GM19193 (cell line): ENCODE measurements around the gene TMEFF2.

ENCODE experiments used
- POLR2A ChIP-seq: IDR thresholded peaks from 4 replicates; pipeline ENCODE4 v1.6.1; 2011; ENCODE audit not compliant: insufficient read depth, insufficient read length; ENCODE audit errors: extremely low read depth

TMEFF2 gene

DNA sequence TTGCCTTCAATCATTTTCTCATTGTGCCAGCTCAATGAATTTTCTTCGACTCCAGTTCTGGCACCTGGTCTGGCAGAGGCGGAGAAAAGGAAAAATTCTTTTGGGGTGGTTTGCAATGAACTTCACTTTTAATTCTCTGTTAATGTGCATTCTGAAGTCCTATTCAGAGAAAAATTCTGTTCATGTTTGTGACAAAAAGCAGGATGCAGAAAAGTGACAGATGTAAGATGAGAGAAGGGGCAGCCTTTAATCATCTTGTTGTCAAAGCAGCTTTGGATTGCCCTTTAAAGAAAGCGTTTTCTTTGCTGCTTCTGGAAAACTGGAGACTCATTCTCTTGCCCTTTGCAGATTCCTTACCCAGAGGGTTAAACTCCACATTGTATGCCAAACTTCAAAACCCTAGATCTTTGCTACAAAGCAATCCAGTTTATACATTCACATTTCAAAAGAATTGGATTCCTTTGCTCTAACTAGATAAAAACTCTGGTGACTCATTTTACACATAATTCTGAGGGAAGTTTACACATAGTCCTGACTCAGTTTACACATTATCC, 253.3 kb downstream of the TMEFF2 start:
- no peak for TF ChIP-seq POLR2A

DNA sequence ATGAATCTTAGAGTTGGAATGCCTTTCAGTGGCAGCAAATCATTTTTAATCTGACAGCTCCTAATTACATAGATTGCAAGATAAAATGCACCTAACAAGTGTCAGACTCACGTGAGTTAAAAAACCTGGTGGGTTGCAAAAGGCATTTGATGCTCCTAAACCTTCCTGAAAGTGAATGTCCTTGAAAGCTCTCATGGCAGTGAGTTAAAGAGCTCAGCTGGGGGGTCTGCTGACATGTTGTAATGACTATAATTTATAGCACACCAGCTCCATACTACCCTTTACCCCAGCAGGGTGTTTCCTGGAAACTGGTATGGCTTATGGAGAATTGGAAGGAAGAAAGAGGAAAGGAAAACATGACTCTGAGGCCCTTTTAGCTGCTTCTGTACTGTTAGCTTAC, 256.0 kb downstream of the TMEFF2 start:
- no peak for TF ChIP-seq POLR2A

DNA sequence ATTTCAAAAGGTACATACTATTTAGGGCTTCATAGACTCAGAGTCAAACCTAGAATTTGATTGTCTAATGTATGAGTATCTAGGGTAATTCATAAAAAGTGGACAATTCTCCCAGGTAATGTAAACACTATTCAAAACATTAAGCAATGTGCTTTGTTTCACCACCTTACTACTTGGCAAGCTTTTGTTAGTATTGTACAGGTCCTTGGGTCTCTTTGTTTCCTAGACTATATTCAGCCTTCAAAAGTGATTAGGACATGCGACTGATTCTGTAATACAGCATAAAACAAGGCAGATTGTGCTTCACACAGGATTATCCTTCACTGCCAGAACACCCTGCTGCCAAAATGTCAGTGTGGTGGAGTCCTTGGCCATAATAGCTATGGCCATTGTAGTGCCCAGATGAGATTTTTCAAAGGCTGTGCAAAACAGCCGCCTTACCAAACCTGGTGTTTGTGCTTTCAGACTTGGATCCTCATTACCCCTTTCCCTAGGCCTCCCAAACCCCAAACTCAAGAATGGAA, 257.8 kb downstream of the TMEFF2 start:
- TF ChIP-seq POLR2A, result no peak

DNA sequence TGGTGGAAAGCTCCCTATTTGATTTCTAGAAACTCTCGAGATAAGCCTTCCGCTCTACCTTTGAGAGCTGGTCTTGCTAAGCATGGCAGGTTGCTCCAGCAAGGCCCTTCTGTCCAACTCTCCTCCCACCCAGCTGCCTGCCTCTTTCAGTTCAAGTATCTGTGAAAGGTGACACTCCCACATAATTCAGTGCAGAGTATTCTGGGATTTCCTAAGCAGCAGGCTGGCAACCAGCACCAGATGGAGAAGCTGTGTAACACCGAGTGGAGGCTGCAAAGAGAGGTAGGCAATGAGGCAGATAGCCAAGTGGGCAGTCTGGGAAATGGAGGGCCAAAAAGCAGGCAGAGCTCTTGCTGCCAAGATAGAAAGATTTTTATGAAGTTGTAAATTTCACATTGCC, 259.5 kb downstream of the TMEFF2 start:
- TF ChIP-seq POLR2A, result no peak

DNA sequence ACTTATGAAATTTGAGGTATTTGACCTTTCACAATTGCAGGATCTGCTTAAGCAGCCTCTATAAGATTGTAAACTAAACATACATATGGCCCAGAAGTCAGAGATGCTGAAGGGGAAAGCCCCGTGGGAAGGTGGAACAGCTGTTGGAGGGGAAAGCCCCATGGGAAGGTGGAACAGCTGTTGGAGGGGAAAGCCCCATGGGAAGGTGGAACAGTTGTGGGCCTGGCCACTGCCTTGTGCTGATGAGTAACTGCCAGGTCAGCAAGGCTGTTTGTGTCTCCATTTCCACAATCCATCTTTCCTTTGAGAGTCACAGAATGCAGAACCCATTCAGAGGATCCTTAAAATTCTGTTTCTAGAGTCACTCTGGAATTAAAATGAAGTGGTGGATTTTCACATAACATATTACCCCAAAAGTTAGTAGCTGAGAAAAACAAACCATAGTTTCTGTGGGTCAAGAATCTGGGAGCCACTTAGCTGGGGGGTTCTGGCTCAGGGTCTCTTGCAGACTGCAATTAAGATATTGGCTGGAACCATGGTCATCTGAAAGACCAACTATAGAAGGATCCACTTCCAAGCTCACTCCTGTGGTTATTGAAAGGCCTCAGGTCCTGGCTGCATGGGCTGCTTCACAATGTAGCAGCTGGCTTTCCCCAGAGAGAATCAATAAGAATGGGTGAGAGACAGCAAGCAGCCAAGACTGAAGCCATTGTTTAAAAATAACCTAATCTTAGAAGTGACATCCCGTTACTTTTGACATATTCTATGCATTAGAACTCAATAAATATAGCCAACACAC, 261.2 kb downstream of the TMEFF2 start:
- no peak for TF ChIP-seq POLR2A

DNA sequence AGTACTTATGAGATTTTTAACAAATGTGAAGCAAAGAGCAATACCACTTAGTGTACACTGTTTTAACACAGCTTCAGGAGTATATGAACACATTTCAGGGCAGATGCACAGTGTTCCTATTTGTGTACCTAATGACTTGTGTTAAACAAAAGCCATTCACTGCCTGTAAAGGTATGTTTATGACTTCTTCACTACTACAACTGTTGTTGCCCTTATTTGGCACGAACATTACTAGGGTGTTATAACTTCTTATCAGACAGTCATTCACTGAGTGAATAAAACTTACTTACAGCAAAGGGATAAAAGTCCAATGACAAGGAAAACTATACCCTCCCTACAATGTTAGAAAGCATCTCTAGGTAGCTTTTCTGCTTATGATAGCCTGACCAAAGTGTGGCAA, 262.4 kb downstream of the TMEFF2 start:
- TF ChIP-seq POLR2A, result no peak

DNA sequence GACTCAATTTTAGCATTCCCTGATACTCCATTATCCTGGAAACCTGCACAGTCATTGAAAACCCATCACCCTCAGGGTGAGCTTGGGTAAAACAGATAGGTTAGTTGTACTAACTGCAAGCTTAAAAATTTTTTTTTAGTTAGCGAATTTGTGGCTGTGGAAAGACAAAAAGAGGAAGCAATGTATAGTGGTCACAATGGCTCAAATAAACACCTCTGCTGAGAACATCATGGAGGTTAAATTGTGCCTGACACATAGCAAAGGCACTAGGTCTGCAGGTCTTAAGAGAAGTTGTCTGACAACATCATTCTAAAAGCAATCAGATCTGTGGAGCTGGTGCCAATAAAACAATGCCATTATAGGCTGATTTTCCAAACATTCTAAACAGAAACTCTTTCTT, 263.4 kb downstream of the TMEFF2 start:
- no peak for TF ChIP-seq POLR2A

DNA sequence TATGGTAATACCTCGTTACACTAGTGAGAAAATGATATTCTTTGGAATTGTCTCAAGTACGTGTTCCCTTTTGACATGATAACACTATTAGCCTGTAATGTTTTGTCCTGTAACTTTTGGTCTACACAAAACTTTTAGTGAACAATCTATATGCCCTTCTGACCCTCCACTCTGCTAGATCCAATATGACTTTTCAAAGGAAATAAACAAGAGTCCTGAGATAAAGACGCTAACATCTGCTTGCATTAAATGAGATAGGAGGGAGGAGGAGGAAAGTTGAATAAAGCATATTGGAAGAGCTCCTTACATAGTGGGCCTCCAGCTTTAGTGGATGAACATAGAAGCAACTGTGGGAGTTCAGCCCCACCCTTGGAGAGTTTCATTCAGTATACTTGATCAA, 264.5 kb downstream of the TMEFF2 start:
- no peak for TF ChIP-seq POLR2A

DNA sequence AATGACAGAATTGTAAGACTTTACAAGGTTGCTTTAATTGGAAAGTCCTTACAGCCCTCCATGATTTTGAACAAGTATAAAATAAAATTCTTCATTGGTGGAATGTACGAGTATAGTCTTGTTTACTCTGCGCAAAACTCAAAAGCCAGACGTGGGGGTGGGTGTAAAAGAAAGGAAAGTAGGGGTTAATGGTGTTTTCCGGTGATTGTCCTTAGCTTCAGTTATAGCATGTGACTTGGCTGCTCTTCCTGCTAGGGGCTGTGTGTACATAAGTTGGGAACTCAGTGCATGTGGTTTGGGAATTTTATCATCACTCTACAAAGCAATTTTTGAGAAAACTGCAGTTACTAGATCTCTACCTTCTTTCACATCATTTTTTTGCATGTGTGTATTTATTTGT, 265.4 kb downstream of the TMEFF2 start:
- TF ChIP-seq POLR2A, result no peak

DNA sequence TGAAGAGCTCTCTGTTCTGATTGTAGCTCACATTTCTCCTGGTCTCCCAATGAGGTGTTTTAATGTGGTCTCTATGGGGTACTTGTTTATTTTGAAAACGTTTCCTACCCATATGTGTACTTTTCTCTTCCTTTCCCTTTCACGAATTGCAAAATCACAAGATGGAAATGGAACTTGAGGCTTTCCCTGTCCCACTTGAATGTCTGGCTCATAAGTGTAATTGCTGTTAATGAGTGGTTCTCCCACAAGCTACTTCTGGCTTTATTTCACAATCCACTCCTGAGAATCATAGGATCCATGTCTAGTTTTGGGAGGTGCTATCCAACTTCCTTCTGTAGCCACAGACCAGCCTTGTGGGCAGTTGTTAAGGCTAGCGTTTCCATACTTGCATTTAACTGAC, 266.7 kb downstream of the TMEFF2 start:
- TF ChIP-seq POLR2A, result no peak

DNA sequence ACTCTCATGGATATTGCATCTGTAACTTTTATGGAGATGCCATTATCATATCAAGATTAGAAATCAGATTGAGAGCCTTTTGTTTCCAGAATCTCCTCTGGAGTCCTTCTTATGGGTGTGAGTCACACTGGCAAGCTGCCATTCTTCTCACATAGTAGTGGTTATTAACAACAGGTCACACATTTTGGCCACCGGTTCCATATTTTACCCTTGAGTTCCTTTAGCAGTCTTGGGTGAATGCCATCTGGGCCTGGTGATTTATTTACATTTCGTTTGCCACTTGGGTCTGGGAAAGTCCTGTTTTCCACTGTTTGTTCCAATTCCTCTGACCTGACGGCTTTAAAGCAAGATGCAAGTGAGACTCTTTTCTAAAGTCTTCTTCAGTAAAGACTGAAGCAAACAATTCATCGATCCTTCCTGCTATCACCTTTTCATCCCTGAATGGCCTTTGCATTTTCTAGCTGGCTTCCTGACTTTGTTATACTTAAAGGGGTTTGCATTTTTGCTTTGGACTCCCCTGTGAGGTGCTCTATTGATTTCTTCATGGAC, 267.3 kb downstream of the TMEFF2 start:
- TF ChIP-seq POLR2A, result no peak

DNA sequence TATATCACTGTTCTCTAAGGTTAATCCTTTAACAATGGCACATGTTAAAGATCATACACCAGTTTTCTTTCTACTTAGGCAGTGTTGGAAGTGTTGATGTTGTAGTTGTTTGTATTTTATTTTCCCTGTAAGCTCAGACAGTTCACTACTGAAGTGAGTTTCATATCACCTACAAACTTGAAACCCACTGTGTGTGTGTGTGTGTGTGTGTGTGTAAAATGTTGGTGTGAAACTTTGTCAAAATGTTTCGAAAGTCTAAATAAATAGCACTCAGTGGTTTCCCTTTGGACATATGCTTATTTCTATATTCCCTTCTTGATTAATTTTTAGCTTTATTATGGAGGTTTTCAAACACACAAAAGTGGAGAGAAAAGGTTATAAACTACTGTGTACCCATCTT, 268.1 kb downstream of the TMEFF2 start:
- no peak for TF ChIP-seq POLR2A

DNA sequence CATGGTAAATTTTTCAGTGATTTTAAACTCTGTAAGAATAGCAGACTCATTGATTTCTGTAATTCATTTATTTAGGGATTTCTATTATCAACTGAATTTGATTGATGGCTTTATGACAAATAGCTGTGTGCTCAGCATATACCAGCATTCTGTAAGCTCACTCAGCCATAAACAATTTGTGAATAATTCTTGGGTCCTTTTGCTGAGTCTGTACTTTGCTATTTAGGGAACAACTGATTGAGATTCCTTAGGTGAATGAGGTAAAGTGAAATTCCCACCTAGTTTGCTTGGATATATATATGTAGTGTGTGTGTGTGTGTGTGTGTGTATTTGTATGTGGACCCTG, 271.1 kb downstream of the TMEFF2 start:
- TF ChIP-seq POLR2A, result no peak

DNA sequence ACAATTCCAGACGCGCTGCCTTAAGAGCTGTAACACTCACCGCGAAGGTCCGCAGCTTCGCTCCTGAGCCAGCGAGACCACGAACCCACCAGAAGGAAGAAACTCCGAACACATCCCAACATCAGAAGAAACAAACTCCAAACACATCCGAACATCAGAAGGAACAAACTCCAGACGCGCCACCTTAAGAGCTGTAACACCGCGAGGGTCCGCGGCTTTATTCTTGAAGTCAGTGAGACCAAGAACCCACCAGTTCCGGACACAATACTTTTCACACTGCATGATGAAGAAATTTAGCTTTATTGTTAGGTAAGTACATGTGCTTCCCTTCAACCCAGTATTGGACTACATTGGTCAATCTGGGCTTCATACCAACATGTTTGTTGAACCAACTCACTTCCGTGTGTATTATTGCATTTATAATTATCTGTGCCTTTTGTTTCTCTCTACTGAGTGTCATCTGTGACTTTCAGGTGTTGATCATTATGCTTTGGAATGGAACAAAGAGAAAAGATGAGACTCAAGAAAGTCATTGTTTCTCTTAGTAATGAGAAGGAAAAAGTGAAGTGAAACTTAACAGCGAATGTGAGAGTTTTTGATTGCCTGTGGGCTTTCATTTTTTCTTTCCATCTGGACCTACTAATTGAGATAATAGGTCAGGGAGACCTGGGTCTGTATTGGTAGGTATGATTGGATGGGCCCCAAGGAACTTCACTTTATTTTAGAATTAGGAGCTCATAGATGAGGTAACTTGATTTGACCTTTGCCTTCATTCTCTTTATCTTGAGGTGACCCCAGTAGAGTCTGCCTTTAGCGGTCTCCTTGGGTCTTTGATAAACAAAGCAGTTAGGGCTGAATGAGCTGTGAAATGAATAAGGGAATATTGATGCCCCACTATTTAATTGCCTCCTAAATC, 271.7 kb downstream of the TMEFF2 start:
- no peak for TF ChIP-seq POLR2A

DNA sequence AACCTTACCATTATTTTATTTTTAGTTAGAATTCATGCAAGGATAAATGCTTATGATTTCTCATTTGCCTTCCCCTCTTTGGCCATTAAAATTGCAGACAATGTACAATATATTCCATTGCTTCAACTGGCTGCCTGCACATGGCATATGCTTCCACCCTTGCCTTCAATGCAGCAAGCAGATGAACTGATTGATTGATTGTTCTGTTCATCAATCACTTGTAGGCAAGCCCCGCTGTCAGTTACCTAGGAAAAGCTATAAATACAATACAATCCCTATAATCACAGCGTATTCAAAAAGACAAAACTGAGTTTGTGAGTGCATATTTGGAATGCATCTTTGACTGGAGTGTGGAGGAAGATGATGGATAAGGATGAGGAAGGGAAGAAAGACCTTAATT, 274.2 kb downstream of the TMEFF2 start:
- TF ChIP-seq POLR2A, result no peak
